ELF-1 (cell line): Measurements from ENCODE around the gene ARHGAP10.
A peak's percentile ranks its signal among the peaks of the same experiment; 100 is the strongest.

Experiments
- DNase-seq: peaks from one replicate; pipeline ENCODE4 v3.0.0-alpha.2; 2016; ENCODE audit warnings: low read depth, low spot score

ARHGAP10 gene, protein sequence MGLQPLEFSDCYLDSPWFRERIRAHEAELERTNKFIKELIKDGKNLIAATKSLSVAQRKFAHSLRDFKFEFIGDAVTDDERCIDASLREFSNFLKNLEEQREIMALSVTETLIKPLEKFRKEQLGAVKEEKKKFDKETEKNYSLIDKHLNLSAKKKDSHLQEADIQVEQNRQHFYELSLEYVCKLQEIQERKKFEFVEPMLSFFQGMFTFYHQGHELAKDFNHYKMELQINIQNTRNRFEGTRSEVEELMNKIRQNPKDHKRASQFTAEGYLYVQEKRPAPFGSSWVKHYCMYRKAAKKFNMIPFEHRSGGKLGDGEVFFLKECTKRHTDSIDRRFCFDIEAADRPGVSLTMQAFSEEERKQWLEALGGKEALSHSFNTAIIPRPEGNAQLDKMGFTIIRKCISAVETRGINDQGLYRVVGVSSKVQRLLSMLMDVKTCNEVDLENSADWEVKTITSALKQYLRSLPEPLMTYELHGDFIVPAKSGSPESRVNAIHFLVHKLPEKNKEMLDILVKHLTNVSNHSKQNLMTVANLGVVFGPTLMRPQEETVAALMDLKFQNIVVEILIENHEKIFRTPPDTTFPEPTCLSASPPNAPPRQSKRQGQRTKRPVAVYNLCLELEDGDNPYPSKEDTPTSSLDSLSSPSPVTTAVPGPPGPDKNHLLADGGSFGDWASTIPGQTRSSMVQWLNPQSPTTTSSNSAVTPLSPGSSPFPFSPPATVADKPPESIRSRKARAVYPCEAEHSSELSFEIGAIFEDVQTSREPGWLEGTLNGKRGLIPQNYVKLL

DNA sequence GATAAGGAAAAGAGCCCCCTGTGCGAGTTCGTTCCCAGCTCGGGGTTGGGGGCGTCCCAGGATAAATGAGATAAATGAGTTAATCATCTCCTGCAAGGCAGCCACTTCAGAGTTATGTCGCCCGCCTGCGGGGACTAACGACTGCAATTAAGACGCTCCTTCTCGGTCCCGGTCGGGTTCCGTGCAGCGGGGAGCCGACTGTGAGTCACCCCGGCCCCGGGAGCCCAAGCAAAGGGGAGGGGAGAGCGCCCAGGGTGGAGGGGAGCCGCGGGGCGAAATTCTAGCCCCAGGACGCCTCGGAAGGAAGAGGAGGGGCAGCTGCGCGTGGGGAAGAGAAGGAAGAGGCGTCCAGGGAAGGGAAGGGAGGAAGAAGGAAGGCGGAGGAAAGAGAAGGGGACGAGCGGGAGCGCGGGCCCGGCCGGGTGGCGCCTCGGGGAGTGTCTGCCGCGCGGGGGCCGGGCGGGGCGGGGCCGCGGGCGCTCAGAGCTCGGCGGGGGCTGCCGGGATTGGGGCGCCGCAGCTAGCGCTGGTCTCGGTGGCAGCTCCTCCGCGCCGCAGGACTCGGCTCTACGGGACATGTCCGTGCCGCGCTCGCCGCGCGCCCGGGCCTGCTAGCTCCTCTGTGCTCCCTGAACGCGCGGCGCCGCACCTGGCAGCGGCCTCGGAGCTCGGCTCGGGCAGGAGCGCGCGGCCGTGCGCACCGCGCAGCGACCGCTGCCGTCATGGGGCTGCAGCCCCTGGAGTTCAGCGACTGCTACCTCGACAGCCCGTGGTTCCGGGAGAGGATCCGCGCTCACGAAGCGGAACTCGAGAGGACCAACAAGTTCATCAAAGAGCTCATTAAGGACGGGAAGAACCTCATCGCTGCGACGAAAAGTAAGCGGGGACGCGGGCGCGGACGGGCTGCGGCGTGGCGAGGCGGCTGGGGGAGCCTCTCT lies at the start of gene ARHGAP10:
ARHGAP10 (plus strand) TSS at position 509 of the 938 bp plus-strand sequence; CDS start at position 723, 214 bp downstream.
- DNase-seq = peak; percentile 85

DNA sequence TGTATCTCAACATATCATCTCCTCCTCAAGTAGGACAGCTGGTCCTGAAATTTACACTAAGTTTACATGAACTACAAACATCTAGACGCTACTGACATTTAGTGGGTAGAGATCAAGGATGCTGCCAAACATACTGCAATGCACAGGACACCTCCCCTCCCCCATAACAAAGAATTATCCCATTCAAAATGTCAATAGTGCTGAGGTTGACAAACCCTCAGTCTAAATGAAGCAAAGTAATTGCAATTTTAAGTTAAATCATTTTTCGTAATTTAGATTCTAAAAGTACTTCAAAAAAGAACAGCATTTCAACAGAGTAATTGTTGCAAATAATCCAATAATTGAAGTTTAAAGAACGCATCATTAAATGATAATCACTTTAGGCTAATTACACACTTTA lies 49.1 kb upstream of the ARHGAP10 start:
- DNase-seq = no peak

DNA sequence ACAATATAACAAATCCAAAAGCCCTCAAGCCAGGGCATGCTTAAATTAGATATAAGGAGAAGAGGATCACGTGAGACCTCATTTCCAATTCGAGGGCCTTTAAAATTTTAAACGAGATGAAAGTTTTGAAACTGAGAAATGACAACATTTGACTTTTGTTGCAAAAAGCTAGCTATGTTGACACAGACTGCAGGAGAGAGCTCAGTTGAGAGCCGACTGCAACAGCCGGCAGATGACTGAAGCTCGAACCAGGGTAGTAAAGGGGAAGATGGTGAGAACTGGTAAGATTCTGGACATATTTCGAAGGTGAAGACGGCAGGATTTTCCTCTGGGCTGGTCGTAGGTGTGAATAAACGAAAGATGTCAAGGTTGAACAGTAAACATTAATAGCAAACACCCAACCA lies 48.7 kb upstream of the ARHGAP10 start:
- no peak for DNase-seq

- peak; percentile 92 for DNase-seq
Observed at GRCh38 chr4:147683717-147684700, 47.9 kb upstream of the ARHGAP10 start, which contains the start of gene PRMT9. Gene PRMT9, minus strand, starts transcription at chr4:147684163. Its CDS starts 176 bp downstream, at chr4:147683987.

- DNase-seq = no peak
Observed at GRCh38 chr4:147689067-147689466, 42.8 kb upstream of the ARHGAP10 start.

GRCh38 chr4:147691820-147692219 lies 40.1 kb upstream of the ARHGAP10 start:
- DNase-seq = no peak

DNA sequence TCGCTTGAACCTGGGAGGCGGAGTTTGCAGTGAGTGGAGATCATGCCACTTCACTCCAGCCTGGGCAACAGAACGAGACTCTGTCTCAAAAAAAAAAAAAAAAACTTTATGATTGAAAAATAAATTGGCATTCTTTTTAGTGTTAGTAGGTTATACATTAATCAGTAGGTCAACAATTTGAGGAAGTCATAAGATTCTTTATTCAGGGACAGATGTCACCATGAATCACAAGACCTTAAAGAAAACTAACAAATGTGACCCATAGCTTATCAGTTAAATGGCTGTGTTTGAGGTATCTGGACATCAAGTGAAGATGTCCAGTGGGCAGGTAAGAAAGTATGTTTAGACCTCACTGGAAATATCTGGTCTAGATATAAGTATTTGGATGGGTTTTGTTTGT lies 38.7 kb upstream of the ARHGAP10 start:
- DNase-seq = no peak

- no peak for DNase-seq
Observed at GRCh38 chr4:147696866-147697265, 35.0 kb upstream of the ARHGAP10 start.

- no peak for DNase-seq
Observed at GRCh38 chr4:147704846-147705245, 27.0 kb upstream of the ARHGAP10 start.

- no peak for DNase-seq
Observed at GRCh38 chr4:147707892-147708672, 23.8 kb upstream of the ARHGAP10 start.

DNA sequence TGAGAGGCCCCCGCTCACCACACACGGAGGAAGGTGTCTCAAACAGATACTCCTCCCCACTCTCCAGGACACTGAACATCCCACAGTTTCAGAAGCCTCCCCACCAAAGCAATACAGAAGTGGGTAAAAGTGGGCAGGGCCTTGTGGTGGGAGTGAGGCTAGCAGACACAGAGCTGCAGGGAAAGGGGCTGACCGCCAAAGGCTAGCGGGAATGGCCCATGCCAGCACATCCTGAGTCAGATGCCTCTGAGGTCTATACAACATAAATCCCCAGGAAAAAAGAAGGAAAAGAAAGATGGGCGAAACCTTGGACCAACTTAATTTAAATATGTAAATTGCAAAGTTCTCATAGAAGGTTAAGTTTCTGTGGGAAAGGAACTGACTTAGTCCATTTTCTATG lies 21.9 kb upstream of the ARHGAP10 start:
- no peak for DNase-seq

GRCh38 chr4:147714575-147715401 lies 17.1 kb upstream of the ARHGAP10 start:
- no peak for DNase-seq

GRCh38 chr4:147717878-147718277 lies 14.0 kb upstream of the ARHGAP10 start:
- no peak for DNase-seq

GRCh38 chr4:147723326-147723725 lies 8.6 kb upstream of the ARHGAP10 start:
- no peak for DNase-seq

DNA sequence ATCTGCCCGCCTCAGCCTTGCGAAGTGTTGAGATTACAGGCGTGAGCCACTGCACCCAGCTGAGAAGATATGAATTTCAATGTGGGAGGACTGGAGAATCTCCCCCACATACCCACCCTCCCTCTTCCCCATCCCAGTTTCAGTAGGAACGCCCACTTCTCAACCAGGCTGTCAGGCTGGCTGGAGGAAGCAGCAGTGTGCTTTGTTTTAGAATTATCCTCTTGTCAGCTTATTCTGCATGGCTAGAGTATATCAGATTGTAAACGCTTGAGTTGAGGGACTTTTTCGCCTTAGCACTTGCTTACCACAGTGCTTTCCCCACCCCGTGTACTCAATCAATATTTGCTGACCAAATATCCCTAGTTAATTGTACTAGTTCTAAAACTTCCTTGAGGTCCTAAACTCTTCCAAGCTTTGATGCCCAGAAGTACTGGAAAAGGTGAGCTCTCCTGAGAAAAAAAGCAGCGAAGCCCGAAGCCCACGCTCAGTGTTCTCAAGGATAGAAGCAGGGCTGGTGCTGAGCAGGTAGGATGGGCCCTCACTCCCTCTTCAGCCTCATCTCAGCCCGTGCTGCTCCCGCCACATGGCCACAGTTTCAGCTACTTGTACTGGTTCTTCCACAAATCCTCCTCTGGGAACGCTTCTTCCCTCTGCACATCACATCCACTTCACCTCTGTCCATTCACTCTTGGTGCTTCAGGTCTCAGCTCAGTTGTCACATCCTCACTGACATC lies 7.3 kb upstream of the ARHGAP10 start:
- no peak for DNase-seq

DNA sequence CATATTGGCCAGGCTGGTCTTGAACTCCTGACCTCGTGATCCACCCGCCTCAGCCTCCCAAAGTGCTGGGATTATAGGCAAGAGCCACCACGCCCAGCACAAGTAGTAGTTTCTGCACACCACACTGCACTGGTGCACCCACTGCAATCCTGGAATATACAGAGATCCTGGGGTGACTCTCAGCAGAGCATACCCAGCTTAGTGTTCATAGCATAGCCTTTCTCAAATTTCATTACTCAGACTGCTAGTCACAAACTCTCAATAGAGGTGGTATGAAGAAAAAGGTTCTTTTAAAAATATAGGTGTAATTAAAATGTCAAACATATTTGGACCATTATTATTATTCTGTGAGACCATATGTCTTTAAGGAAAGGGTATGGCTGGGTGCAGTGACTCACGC lies 6.2 kb upstream of the ARHGAP10 start:
- DNase-seq = no peak

DNA sequence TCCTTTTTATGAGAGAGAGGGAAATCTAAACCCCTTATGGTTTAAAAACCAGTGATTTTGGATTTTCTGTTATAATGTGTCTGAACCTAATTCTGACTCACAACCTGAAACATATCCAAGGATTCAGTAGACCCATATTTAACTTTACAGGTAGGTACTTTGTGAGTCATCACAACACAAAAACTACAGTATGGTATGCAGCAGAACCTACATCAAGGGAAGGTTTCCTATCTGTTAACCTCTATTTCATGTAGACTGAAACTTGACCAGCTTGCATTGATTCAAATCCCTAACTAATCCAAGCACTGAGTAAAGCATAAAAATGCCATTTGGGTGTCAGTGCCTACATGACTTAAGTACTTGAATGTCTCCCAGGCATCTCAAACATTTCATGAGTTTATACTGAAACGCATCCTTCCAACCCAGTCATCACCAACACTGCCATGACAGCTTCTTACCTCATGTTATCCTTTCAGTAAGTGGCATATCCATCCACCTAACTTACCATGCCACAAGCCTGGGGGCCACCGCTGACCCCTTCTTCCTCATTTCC lies 4.3 kb upstream of the ARHGAP10 start:
- DNase-seq = no peak

- peak; percentile 55 for DNase-seq
Observed at GRCh38 chr4:147730333-147730732, 1.6 kb upstream of the ARHGAP10 start.
